Activated T-helper 1 cell treated with Interleukin-2 at 50 U/mL for 16 hours (primary cell): ENCODE results near the gene GAPT.

ENCODE experiments used
- DNase-seq: peaks from one replicate; pipeline ENCODE4 v3.0.0-alpha.2; 2020; ENCODE audit warnings: low read depth

Gene GAPT

DNA sequence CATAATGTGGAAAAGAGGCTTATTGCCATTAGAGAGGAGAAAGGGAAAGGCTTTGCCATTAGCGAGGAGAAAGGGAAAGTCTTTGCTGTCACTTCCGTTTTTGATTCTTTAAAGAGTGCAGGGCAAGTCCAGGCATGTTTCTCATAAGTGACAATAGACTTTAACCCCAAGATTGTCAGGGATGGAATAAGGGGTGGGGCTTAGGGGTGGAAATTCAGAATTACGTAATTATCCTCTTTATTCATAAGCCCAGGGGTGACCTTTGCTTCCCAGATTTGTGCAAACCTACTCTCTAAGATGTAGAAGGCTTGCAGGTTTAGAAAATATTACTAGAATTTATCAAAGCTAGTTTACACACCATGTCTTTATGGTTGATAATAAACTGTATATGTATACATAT, 29.1 kb upstream of the GAPT start:
- DNase-seq, result no peak

DNA sequence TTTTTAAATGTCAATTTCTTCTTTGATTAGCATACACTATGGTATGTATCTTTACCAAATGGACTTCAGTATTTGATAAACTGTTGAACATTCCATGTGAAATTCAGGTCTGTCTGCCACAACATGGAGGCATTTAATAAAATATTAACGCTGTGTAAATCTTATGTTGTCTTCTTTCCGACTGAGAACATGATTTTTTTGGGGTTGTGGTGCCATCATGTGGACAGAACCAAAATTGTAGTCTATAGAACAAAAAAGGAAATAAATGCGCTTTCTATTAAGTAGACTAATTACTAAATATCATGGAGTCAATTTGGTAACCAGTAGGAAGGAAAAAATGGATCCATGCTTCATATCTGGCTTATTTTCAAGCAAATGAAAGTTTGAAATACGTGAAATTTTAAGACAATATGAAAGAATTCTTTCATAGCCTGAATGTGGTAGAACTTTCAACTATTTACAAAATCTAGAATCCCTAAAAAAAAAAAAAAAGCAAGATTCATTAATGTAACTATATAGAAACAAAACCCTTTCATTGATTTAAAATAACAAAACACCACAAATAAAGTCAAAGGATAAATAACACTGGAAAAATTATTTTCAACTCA, 28.5 kb upstream of the GAPT start:
- no peak for DNase-seq

DNA sequence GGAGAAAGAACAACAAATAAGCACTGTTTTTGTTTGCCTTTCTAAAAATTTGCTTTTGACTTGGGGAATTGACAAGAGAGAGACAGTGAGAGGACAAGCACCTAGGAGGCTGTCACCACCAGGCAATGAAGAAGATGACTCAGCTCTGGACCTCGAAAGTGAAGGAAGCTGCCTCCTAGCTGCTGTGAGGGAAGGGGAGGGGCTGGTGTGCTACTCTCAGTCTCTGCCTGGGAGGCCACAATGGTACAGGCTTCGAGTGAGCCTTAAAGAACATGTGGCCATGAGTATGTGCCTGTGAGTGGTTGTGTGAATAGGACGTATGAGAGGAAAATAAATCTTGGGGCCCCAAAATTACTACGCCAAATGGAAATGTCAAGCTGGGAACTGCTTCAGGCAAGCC, 24.3 kb upstream of the GAPT start:
- DNase-seq, result no peak

DNA sequence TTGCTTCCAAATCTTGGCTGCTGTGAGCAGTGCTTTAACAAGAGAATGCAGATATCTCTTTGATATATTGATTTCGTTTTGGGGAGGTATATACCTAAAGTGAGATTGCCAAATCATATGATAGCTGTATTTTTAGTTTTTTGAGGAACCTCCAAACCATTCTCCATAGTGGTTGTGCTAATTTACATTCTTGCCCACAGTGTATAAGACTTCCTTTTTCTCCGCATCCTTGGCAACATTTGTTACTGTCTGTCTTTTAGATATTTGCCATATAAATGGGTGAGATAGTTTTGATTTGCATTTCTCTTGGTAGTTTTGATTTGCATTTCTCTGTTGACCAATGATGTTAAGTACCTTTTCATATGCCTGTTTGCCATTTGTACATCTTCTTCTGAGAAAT, 21.3 kb upstream of the GAPT start:
- no peak for DNase-seq

DNA sequence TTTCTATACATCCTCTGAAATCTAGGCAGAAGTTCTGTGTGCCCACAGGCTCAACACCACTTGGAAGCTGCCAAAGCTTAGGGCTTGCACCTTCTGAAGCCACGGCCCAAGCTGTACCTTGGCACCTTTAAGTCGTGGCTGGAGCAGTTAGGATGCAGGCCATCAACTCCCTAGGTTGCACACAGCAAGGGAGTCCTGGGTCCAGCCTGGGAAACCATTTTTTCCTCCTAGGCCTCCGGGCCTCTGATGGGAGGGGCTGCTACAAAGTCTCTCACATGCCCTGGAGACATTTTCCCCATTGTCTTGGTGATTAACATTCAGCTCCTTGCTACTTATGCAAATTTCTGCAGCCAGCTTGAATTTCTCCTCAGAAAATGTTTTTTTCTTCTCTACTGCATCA, 15.8 kb upstream of the GAPT start:
- no peak for DNase-seq

DNA sequence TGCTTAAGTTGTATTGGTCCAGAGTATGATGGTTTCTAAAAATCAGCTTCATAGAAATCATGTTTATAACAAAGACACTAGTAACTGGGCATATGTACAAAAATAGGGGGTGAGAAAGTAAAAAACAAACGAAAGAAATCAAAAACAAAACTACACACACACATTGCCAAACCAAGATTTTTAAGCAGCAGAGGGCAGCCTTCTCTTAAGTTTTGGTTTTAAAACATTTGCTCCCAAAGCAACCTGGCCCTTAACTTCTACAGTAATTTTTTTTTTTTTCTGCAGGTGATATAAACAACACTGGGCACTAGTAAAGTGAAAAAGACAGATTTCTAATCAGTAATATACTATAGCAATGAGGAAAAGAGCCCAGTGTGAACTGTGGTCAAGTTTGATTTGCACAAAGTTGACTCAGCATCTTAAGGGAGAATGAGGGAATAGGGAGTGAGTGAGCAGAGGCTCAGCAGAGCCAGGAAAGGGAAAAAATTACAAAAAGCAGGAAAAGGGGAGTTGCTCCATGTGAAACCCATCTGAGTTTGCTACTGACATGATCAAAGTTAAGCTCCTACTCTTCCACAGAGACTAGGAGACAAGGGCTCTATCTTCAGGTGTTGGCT, 13.4 kb upstream of the GAPT start:
- DNase-seq, result no peak

DNA sequence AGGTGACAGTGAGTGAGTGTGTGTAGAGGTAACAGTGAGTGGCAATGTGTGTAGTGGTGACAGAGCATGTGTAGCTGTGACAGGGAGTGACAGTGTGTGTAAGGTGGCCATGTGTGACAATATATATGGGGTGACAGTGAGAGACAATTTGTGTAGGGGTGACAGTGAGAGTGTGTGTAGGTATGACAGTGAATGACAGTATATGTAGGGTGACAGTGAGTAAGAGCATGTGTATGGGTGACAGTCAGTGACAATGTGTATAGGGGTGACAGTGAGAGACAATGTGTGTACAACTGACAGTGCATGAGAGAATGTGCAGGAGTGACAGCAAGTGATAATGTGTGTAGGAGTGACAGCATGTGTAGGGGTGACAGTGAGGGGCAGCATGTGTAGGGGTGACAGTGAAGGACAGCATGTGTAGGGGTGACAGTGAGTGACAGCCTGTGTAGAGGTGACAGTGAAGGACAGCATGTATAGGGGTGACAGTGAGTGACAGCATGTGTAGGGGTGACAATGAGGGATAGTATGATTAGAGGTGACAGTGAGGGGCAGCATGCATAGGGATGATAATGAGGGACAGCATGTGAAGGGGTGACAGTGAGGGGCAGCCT, 10.1 kb upstream of the GAPT start:
- no peak for DNase-seq

DNA sequence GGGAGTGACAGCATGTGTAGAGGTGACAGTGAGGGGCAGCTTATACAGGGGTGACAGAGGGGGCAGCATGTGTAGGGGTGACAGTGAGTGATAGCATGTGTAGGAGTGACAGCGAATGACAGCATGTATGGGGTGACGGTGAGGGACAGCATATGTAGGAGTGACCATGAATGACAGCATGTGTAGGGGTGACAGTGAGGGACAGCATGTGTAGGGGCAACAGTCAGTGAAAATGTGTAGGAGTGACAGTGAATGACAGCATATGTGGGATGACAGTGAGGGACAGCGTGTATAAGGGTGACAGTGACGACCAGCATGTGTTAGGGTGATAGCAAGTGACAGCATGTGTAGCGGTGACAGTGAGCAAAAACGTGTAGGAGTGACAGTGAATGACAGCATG, 9.4 kb upstream of the GAPT start:
- DNase-seq, result no peak

DNA sequence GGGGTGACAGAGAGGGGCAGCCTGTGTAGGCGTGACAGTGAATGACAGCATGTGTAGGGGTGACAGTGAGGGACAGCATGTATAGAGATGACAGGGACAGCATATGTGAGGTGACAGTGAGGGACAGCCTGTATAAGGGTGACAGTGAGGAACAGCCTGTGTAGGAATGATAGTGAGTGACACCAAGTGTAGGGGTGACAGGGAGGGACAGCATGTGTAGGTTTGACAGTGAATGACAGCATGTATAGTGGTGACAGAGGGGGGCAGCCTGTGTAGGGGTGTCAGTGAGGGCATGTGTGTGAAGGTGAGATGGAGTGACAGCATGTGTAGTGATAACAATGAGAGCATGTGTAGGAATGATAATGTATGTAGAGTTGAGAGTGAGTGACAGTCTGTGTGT, 8.7 kb upstream of the GAPT start:
- DNase-seq, result no peak

DNA sequence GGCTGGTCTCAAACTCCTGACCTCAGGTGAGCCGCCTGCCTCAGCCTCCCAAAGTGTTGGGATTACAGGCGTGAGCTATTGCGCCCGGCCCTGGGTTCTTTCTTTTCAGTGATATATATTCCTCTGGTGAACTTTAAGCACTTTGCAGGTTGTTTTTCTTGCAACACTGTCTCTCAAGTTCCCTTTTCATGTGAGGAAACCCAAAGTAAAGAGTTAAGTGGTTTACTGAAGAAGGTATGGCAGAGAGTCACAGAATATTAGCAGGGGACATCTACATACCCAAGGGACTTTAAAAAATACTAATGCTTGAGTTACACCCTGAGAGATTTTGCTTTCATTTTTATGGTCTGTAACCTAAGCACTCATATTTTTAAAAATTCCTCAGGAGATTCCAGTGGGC, 6.7 kb upstream of the GAPT start:
- no peak for DNase-seq

DNA sequence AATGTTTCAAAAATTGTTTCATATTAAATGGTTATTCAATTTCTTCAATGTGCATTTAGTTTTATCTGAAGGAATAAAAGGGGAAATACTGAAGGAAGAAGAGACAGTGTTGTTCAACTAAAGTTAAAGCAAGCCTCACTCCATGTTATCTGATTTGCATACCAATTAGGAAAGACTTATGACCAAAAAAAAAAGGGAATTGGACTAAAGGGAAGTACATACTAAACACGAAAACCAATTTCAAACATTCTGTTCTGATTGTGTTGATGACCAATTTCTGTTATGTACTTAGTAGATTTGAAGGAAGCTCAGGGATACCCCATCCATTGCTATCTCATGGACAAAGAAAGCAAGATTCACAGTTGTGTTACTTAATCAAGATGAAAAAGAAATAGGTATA, 4.9 kb upstream of the GAPT start:
- no peak for DNase-seq

DNA sequence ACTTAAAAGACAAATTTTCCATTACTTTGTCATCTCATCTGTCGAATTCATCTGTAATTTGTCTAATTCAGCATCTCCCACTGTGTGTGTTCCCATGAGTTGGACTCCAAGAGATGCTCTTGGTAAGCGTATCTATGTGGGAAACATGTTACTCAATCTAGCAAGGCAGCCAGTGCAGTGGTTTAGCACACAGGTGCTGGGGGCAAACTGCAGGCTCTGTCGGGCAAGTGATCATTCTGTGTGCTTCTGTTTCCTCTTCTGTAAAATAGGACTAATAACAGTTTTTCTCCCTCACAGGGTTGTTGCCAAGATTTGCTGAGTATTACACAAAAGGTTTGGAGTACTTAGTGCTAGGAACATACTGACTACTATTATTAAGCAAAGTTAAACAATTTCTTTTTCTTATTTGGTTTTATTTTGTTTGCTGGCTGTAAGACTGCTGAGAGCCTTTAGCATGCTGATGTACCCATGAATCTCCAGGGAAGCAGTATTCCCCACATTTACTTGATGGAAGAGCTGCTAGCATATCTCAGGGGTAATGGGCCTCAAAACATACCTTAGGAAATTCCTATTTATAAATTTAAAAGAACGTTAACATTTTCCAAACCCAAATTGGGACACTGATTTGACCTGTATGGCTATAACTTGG, 709 bp upstream of the GAPT start:
- no peak for DNase-seq

DNA sequence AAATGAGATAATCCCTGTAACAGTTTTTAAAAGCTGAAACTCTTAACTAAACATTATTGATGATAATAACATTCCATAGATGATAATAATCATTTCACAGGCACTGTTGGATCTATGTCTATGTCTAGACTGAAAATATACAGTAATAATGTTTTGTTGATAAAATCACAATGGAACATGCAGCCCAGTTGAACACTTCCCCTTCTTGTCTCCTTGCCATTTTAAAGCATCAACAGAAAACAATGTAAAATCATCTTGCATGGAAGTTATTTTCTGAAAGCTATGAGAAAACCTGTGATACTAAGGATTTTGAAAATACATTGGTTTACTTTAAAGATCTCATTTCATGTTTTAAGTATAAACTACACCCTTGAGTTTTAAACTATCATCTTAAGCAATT, 1.9 kb downstream of the GAPT start:
- no peak for DNase-seq

DNA sequence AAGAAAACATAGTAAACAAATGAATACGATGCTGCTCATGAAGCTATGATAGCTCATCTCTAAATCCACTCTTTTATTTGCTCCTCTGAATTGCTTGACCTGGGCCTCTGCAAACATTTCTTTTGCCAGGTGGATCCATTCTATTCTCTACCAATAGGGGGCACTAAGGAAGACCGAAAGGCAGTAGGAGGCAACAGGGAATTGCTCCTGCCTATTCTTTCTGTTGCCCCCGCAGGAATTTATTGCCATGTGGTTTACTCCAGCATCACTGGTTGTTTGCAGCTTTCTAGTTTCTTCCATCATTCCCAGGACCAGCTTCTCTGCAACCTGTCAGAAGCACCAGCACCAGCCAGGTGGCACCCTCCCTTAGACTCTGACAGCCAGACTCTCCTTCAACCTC, 5.3 kb downstream of the GAPT start:
- DNase-seq, result no peak

DNA sequence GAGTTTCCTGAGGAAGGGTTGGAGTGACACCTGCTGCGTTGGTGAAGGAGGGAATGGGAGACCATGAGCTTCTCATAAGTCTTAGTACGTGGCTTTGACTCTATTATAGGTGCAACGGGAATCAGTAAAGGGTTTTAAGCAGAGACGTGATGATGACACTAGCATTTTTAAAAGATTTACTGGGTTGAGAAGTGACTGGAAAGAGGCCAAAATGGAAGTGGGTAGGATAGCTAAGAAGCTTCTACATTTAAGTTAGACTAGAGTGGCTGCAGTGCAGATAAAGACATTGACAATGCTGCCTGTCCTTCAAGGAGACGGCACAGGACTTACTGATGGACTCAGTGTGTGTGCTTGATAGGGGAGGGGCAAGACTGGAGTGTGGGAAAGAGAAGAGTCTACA, 6.2 kb downstream of the GAPT start:
- no peak for DNase-seq

DNA sequence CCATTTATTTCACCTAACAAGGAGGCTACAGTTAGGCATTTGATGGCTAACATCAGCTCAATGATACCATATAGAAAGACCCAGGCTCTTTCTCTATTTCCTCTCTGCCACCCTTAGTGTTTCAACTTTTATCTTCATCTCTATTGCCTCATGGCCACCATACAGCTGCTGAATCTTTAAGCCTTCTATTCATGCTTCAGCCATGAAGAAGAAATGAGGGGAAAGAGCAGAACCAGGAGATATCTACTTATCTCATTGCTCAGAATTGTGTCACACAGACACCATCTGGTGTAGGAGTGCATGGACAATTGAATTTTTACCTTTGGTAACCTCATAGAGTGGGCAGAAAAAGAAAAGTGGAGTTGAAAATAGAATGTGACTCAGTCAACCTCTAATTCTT, 6.7 kb downstream of the GAPT start:
- no peak for DNase-seq

DNA sequence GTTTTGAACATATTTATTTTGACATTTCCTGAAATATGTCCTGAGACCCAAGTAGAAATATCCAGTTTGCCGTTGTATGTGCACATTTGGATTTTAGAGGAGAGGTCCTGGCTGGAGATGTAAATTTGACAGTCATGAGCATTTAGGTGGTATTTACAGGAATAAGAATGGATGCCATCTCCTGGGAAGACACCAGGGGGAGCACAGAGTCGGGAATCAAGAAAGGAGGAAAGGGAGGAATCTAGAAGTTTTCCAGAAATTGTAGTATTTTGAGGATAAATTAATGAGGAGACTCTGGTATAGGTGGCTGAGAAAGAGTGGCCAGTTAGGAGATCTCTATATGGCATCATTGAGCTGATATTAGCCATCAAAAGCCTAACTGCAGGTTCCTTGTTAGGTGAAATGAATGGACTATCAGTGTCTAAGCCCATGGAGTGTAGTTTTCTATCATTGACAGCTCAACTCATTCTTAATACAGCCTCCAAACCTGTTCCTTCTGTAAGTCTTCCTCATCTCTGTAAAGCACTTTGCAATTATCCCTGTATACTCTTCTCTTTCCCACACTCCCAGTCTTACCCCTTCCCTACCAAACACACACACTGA, 7.2 kb downstream of the GAPT start:
- no peak for DNase-seq

DNA sequence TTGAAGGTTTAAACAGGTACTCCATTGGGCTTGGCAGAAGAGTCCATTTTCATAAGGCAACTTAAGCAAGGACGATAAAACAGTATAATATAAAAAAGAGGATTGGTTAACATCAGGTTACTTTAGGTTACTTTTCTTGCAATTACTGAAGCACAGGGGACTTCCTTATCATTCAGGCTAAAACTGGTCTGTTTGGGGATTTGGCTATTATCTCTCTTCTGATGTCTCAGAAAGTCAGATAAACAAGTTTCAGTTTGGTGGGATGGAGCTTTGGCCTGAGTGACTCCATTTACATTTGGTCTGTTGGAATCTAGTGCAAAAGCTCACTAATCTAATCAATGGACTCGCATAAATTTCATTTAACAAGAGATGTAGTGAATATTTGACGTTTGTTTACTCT, 8.0 kb downstream of the GAPT start:
- DNase-seq, result no peak

DNA sequence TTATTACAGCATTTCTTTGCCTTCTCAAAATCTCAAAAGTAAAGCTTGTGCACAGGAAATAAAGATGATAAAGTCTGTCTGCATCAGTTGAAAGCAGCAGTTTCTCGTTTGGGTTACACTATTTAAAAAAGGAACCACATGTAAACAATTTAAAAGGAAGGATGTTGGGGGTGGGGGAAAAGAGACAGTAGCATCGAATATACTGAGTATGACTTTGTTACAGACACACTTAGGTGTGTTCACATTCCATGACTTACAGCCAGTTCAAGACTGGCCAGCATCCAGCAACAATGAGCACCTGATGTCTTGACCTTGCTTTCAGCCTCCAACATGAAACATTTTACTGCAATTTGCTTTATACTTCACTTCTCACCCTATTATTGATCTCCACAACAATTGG, 8.7 kb downstream of the GAPT start:
- DNase-seq, result no peak

DNA sequence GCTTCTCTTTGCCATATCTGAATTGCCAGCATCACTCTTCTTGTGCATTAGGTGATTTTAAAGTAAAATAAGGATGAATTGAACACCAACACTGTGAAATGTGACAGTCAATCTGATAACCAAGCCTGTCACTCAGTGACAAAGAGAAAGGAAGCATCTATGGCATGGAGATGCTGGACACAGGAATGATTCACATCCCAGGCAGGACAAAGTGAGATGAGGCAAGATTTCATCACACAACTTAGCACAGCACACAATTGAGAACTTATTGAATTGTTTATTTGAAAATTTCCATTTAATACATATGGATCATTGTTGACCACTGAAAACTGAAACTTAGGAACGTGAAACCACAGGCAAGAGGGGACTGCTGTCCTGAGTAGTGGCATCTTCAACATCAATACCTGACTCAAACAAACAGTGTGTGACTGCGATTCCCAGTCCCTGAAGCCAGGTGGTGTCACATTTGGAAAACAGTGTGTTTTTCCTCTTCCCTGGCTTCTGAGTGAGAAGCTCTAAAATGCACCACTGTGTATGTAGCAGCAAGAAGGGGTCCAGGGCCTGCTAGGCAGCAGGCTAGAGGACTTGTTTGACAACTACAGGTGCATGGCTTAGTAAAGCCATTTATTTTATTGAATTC, 10.7 kb downstream of the GAPT start:
- DNase-seq, result no peak

DNA sequence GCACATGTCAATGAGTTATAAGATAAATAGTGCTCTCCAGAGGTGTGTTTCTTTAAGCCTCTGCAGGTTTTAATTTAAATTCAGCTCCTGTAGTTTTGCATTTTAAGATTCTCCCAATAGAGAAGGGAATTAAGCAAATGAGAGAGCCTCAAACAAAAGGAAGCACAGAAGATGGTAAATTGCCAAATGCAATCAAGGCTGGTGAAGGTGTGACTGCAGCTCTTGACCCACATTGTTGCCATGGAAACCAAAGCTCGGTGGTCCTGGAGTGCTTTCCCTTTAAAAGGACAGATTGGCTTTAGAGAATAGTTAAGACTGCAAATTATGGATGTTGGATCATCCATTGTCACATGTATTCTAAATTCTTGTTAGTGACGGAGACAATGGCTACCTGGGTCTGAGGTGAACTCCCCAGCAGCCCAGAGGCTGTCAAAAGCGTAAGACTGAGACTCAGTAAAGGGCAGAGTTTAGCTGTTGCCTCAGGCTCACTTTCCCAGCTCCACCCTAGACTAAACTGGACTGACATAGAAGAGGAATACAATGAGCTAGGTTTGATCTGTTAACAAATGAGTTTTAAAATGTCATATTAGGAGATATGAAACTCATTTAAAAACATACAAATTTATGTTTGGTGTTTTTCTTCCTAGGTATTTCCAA, 12.3 kb downstream of the GAPT start:
- DNase-seq, result no peak

DNA sequence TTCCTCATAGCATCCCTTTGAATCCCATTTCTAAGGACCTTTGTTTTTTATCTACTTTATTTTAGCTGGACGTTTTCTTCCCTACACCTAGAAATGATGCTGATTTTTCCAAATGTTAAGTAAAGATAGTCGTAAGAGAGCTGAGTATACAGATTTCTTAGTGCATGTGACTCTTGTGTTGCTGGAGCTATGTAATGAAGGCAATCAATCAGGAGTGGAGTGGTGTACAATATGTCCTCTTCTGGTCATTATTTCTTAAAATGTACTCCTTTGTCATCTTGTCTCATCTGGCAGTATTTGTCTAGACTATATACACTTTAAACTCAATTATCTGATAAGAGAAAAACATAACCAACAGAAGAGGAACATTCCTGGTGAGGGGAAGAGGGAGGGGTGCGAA, 13.5 kb downstream of the GAPT start:
- DNase-seq, result no peak
